Suppressor macrophage treated with lipopolysaccharide for 4 hours (primary cell): Measurements from ENCODE around the gene VPS26C.

Source experiments
- DNase-seq: peaks from one replicate; pipeline ENCODE4 v3.0.0-alpha.2; 2020

VPS26C gene

GRCh38 chr21:37263827-37264600, 3.1 kb downstream of the VPS26C start:
- DNase-seq, result no peak

DNA sequence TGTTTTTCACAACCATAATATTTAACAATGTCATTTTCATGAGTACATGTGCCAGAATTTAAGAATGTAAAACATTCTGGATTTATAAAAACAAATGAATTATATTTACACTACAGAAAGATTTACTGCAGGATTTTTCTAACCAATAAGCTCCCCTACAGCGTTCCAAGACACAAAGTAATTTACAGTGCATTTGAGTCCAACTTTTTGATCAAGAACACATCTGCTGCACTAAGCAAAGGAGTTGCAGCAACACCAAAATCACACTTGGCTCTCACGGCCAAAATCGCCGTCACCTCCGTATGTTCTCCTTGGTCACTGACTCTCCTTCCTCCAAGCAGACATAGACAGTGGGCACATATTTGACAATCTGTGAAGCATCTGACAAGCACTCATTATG, 7.7 kb downstream of the VPS26C start:
- no peak for DNase-seq

DNA sequence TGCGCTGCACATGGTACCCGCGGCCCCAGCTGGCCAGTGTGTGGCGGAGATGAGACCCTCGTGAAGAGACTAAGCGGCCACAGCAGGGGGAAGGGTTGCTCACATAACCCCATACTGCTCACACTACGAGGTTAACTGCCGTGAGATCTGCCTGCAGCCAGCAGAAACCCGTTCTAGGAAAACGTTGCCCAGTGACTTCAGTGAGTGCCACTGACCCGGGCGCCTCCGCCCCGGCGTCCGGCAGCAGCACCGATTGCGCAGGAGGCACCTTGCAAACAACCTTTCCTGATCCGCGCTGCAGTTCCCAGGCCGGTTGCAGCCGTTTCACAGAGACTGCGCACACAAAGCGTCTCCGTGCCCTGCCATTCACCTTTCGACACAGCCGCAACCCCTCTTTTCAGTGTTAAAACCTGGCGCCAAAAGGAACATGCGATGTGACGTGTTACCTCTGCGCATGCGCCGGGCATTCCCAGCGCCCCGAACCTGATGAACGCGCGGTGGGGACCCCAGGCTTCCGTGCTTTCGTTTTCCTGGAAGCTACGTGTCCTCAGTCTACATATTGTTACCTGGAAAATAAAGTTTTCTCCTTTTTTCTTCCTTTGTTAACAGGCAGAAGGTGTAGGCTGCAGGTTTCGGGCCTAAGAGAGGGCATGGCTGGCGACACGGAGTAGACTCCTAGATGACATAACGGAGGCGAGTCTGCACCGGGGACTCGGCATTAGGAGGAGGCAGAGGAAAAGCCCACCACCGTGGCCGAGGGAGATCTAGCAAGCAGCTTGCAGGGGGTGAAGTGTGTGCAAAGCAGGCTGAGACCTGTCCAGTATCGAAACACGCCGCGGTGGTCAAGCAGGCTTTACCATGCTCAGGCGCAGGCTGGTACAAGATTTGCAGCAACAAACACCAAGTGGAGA, 8.9 kb downstream of the VPS26C start:
- peak; percentile 46 for DNase-seq

GRCh38 chr21:37257511-37257966, 9.6 kb downstream of the VPS26C start:
- DNase-seq, result peak; percentile 86

DNA sequence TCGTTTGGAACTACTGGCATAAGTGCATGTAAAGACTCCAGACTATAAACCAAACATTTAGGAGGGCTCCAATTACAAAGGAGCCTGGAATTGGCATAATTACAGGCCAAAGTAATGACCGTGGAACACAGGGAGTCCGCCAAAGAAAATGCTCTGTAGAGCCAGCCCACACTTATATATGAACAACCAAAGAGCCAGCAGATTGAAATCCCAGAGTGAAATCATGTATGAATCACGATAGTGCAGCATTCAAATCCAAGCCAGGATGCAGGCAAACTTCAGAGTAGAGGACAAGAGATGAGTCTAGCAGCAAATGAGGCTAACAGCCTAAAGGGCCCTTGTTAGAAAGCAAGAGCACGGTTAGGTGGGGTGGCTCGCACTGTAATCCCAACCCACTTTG, 13.1 kb downstream of the VPS26C start:
- no peak for DNase-seq

DNA sequence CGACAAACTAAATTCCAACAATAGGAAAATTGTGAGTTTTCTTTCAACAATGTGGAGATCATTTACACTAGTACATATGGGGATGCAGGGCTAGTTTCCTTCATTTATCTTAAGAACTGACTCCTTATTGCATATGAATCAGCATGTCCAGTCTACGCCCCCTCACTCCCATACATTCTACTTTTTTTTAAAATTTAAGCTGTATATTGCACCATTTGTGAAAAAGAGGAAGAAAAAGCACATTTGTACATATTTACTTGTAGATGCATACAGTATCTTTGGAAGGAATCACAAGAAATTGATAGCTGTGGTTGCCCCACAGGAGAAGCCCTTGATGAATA, 15.9 kb downstream of the VPS26C start:
- DNase-seq, result peak; percentile 78

GRCh38 chr21:37249112-37249904, 17.8 kb downstream of the VPS26C start:
- no peak for DNase-seq

DNA sequence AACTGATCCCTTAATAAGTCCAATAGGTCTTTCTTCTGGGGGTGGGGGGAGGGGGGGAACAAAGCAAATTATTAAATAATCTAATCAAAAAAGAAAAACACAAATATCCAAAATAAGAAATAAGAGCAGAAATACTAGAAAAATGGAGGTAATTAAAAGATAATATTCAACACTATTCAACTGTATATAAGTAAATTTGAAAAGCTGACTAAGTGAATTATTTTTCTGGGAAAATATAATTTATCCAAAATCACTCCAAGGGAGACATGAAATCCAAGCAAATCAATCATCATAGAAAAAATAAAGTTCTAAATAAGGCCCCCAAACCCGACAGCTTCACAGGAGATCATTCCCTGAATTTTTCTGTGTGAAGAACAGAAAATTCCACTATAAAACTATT, 18.8 kb downstream of the VPS26C start:
- DNase-seq, result no peak

- no peak for DNase-seq
Measured at GRCh38 chr21:37245151-37245550, 22.0 kb downstream of the VPS26C start.

DNA sequence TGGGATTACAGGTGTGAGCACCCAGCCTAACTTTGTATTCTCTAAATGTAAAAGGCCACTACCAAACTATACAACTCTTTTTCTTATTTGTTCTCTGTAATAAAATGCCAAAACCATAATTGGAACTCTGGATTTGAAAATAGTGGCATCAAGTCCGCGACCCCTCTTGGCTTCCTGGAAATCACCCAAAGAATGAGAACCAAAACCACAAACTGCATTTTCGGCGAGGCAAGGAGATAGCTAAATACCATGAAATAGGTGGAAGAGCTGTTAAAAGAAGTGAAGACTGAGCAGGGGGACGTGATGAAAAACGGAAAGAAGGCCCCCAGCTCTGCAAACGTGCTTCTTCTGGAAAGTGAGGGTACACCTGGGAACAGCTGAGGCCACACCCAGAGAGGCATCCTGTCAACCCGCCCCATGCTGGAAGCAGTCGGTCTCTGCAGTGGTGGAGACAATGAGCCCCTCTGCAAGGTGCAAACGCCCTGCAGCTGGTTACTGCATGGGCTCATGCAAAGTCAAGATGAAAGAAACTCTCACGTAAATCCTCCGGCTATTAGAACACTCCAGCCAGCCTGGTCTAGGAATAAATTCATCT, 22.5 kb downstream of the VPS26C start:
- DNase-seq, result no peak

GRCh38 chr21:37243961-37244360, 23.2 kb downstream of the VPS26C start:
- DNase-seq, result no peak

GRCh38 chr21:37241426-37241825, 25.7 kb downstream of the VPS26C start:
- DNase-seq, result no peak

DNA sequence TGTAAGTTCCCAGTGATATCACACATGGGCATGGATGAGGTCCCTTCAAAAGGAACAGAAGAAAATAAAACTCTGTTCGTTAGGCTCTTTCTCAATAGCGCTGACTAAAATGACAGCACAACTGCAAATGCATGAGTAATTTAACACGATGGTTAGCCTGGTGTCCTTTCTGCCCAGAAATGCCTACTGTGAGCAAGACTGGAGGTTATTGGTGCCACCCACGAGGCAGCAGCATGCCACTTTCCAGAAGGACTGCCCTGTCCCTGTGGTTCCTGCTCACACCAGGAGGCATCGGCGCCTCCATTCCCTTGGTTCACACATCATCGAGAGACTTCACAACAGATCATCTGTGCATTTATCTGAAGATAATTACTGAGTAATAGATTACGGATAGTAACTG, 26.2 kb downstream of the VPS26C start:
- peak; percentile 54 for DNase-seq

GRCh38 chr21:37237764-37238163, 29.4 kb downstream of the VPS26C start:
- DNase-seq, result no peak

DNA sequence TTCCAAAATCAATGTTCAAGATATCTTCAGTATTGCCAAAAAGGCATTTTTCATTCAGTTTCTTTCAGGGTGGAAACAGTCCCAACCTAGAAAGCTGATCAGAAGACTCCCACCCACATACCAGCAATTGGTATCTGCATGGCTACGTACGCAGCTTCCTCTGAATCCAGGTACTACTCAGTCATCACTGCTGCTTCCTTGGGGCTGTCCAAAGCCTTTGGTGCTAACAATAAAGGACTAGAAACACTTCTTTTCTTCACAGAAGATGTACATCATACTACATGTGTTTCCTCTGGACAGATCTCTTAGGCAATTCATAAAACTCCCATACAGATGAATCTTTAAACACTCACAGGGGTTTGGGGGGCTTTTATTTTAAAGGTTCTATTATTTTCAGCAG, 29.8 kb downstream of the VPS26C start:
- DNase-seq, result no peak

DNA sequence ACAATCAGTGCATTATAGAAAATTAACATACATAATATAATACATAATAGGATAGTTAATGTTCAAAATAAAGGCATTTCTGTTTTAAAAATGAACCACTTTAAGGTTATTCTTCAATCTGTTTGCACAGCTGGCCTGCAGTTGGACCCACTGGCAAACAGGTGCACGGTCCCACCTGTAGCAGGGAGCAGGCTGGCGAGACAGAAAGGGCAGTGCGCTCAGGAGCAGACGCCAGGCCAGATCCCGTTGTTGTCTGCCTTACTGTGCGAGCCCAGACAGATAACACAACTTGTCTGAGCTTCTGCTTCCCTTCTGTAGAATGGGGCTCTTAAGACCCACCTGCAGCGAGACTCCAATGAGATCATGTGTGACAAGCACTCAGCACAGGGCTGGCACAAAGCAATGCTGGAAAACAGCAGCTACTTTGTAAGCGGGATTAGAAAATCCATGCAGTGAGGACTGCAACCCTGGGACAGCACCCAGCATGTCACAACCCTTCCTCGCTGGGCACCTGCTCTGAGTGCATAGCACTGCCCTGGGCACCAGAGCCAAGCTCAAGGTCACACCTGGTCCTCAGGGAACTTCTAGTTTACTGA, 33.5 kb downstream of the VPS26C start:
- DNase-seq, result no peak

- DNase-seq, result no peak
Measured at GRCh38 chr21:37232274-37233018, 34.7 kb downstream of the VPS26C start.

- no peak for DNase-seq
Measured at GRCh38 chr21:37231671-37232070, 35.5 kb downstream of the VPS26C start.

GRCh38 chr21:37231249-37231645, 35.9 kb downstream of the VPS26C start:
- DNase-seq, result no peak

DNA sequence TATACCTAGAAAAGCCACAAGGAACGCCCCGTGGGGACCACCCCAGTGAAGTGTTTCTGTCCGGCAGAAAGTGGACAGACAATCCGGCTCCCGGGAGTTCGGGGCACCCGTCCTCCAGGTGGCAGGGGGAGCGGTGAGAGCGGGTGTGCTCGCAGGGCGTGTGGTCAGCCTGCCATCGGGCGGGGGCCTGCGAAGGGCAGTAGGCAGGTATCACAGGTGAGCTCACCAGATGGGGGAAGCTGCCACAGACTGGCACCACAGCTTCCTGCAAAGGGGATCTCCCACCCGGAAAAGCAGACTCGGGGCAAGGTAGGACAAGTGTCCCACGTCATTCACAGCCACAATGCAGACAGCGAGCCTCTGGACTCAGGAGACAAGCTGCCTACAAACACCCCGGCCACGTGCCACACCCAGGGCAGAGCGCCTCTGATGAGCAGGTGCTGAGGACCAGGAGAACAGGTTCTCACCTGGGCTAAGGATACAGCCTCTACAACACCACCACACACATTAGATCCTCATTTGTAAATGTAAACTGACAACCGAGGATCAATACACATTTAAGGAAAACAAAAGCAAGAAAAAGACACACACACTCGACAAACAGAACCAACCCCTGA, 36.4 kb downstream of the VPS26C start:
- no peak for DNase-seq

- DNase-seq, result no peak
Measured at GRCh38 chr21:37228003-37228400, 39.1 kb downstream of the VPS26C start.
